A673 (cell line): Measurements from ENCODE around the gene EXT2.

Experiments
- EZH2 ChIP-seq: fragments of 200-600 bp; sonication (generic); IDR thresholded peaks from 2 replicates; pipeline ENCODE4 v1.6.1; 2017; ENCODE audit warnings: borderline replicate concordance, low read depth, mild to moderate bottlenecking, mixed read lengths, antibody characterized with exemption, low read length; ENCODE audit not compliant: poor library complexity, severe bottlenecking
- TF ChIP-seq, protein P1 (sequence below): fragments of 300-800, 200-600 bp; sonication (generic); conservative IDR thresholded peaks from 2 replicates; pipeline ENCODE4 v1.5.1; 2017; ENCODE audit warnings: low read depth, mild to moderate bottlenecking, antibody characterized with exemption, low read length, moderate library complexity, mixed read lengths

DNA sequence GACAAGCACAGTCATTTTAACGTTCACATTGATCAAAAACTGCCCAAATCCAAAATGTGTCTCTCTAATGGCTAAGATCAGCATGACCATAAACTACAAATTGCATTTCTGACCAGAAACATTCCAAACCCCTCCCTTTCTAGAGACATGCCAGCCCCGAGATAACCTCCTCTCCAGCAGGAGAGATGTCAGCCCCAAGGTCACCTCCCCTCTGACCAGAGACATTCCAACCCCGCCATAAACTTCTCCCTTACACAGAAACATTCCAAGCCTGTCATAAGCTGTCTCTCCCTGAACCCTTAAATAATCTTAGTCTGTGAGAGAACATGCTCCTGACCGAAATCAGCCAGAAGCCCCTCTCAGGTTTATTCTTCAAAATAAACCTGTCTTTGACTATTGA lies 6.6 kb upstream of the EXT2 start:
- TF ChIP-seq, protein P1, sequence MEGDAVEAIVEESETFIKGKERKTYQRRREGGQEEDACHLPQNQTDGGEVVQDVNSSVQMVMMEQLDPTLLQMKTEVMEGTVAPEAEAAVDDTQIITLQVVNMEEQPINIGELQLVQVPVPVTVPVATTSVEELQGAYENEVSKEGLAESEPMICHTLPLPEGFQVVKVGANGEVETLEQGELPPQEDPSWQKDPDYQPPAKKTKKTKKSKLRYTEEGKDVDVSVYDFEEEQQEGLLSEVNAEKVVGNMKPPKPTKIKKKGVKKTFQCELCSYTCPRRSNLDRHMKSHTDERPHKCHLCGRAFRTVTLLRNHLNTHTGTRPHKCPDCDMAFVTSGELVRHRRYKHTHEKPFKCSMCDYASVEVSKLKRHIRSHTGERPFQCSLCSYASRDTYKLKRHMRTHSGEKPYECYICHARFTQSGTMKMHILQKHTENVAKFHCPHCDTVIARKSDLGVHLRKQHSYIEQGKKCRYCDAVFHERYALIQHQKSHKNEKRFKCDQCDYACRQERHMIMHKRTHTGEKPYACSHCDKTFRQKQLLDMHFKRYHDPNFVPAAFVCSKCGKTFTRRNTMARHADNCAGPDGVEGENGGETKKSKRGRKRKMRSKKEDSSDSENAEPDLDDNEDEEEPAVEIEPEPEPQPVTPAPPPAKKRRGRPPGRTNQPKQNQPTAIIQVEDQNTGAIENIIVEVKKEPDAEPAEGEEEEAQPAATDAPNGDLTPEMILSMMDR = no peak
- TF ChIP-seq EZH2 = no peak
